ENCODE measurements around the gene MC1R.

GRCh38 chr16:89934611-89935553 lies 16.2 kb downstream of the MC1R start:
- TF ChIP-seq, protein P1, sequence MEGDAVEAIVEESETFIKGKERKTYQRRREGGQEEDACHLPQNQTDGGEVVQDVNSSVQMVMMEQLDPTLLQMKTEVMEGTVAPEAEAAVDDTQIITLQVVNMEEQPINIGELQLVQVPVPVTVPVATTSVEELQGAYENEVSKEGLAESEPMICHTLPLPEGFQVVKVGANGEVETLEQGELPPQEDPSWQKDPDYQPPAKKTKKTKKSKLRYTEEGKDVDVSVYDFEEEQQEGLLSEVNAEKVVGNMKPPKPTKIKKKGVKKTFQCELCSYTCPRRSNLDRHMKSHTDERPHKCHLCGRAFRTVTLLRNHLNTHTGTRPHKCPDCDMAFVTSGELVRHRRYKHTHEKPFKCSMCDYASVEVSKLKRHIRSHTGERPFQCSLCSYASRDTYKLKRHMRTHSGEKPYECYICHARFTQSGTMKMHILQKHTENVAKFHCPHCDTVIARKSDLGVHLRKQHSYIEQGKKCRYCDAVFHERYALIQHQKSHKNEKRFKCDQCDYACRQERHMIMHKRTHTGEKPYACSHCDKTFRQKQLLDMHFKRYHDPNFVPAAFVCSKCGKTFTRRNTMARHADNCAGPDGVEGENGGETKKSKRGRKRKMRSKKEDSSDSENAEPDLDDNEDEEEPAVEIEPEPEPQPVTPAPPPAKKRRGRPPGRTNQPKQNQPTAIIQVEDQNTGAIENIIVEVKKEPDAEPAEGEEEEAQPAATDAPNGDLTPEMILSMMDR (conservative IDR thresholded peaks at IDR 0.05; ENCODE audit: low read depth in 2 of 2), result no peak
- TF ChIP-seq, protein P2, sequence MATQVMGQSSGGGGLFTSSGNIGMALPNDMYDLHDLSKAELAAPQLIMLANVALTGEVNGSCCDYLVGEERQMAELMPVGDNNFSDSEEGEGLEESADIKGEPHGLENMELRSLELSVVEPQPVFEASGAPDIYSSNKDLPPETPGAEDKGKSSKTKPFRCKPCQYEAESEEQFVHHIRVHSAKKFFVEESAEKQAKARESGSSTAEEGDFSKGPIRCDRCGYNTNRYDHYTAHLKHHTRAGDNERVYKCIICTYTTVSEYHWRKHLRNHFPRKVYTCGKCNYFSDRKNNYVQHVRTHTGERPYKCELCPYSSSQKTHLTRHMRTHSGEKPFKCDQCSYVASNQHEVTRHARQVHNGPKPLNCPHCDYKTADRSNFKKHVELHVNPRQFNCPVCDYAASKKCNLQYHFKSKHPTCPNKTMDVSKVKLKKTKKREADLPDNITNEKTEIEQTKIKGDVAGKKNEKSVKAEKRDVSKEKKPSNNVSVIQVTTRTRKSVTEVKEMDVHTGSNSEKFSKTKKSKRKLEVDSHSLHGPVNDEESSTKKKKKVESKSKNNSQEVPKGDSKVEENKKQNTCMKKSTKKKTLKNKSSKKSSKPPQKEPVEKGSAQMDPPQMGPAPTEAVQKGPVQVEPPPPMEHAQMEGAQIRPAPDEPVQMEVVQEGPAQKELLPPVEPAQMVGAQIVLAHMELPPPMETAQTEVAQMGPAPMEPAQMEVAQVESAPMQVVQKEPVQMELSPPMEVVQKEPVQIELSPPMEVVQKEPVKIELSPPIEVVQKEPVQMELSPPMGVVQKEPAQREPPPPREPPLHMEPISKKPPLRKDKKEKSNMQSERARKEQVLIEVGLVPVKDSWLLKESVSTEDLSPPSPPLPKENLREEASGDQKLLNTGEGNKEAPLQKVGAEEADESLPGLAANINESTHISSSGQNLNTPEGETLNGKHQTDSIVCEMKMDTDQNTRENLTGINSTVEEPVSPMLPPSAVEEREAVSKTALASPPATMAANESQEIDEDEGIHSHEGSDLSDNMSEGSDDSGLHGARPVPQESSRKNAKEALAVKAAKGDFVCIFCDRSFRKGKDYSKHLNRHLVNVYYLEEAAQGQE (IDR thresholded peaks at IDR 0.05; ENCODE audit: unreplicated experiment), result no peak
- TF ChIP-seq POLR2AphosphoS5 (IDR thresholded peaks at IDR 0.05; ENCODE audit: low read depth), result no peak
- TF ChIP-seq ZNF331 (CRISPR knock-in tag; IDR thresholded peaks at IDR 0.05; ENCODE audit: low read depth), result no peak
- TF ChIP-seq EZH2 (IDR thresholded peaks at IDR 0.05; ENCODE audit: low read depth, unreplicated experiment), result no peak
- no peak for TF ChIP-seq JUNB (IDR thresholded peaks at IDR 0.05; ENCODE audit: unreplicated experiment)
- no peak for TF ChIP-seq EZH2phosphoT487 (IDR thresholded peaks at IDR 0.05; ENCODE audit: unreplicated experiment)
- no peak for TF ChIP-seq ZNF114 (CRISPR knock-in tag; IDR thresholded peaks at IDR 0.05)
- TF ChIP-seq CREB1 (CRISPR knock-in tag; IDR thresholded peaks at IDR 0.05; ENCODE audit: low read depth), result no peak
- TF ChIP-seq, protein P3, sequence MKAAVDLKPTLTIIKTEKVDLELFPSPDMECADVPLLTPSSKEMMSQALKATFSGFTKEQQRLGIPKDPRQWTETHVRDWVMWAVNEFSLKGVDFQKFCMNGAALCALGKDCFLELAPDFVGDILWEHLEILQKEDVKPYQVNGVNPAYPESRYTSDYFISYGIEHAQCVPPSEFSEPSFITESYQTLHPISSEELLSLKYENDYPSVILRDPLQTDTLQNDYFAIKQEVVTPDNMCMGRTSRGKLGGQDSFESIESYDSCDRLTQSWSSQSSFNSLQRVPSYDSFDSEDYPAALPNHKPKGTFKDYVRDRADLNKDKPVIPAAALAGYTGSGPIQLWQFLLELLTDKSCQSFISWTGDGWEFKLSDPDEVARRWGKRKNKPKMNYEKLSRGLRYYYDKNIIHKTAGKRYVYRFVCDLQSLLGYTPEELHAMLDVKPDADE (IDR thresholded peaks at IDR 0.05), result no peak
- no peak for TF ChIP-seq STAT1 (IDR thresholded peaks at IDR 0.05; ENCODE audit: unreplicated experiment)
- TF ChIP-seq, protein P4, sequence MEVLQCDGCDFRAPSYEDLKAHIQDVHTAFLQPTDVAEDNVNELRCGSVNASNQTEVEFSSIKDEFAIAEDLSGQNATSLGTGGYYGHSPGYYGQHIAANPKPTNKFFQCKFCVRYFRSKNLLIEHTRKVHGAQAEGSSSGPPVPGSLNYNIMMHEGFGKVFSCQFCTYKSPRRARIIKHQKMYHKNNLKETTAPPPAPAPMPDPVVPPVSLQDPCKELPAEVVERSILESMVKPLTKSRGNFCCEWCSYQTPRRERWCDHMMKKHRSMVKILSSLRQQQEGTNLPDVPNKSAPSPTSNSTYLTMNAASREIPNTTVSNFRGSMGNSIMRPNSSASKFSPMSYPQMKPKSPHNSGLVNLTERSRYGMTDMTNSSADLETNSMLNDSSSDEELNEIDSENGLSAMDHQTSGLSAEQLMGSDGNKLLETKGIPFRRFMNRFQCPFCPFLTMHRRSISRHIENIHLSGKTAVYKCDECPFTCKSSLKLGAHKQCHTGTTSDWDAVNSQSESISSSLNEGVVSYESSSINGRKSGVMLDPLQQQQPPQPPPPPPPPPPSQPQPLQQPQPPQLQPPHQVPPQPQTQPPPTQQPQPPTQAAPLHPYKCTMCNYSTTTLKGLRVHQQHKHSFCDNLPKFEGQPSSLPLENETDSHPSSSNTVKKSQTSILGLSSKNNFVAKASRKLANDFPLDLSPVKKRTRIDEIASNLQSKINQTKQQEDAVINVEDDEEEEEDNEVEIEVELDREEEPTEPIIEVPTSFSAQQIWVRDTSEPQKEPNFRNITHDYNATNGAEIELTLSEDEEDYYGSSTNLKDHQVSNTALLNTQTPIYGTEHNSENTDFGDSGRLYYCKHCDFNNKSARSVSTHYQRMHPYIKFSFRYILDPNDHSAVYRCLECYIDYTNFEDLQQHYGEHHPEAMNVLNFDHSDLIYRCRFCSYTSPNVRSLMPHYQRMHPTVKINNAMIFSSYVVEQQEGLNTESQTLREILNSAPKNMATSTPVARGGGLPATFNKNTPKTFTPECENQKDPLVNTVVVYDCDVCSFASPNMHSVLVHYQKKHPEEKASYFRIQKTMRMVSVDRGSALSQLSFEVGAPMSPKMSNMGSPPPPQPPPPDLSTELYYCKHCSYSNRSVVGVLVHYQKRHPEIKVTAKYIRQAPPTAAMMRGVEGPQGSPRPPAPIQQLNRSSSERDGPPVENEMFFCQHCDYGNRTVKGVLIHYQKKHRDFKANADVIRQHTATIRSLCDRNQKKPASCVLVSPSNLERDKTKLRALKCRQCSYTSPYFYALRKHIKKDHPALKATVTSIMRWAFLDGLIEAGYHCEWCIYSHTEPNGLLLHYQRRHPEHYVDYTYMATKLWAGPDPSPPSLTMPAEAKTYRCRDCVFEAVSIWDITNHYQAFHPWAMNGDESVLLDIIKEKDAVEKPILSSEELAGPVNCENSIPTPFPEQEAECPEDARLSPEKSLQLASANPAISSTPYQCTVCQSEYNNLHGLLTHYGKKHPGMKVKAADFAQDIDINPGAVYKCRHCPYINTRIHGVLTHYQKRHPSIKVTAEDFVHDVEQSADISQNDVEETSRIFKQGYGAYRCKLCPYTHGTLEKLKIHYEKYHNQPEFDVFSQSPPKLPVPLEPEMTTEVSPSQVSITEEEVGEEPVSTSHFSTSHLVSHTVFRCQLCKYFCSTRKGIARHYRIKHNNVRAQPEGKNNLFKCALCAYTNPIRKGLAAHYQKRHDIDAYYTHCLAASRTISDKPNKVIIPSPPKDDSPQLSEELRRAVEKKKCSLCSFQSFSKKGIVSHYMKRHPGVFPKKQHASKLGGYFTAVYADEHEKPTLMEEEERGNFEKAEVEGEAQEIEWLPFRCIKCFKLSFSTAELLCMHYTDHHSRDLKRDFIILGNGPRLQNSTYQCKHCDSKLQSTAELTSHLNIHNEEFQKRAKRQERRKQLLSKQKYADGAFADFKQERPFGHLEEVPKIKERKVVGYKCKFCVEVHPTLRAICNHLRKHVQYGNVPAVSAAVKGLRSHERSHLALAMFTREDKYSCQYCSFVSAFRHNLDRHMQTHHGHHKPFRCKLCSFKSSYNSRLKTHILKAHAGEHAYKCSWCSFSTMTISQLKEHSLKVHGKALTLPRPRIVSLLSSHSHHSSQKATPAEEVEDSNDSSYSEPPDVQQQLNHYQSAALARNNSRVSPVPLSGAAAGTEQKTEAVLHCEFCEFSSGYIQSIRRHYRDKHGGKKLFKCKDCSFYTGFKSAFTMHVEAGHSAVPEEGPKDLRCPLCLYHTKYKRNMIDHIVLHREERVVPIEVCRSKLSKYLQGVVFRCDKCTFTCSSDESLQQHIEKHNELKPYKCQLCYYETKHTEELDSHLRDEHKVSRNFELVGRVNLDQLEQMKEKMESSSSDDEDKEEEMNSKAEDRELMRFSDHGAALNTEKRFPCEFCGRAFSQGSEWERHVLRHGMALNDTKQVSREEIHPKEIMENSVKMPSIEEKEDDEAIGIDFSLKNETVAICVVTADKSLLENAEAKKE (CRISPR knock-in tag; IDR thresholded peaks at IDR 0.05), result no peak

Measured in GM23338 (cell line).